ENCODE results near the gene C1D. TPM values are rescaled to one million over a fixed set of nuclear protein-coding genes. Genes with fewer than 3 reads are reported as not detected.

C1D gene
- total and polyA plus RNA-seq, 2 of the 4 experiments (the other 2 are of a cell fraction), result 2.7 to 14.3 TPM

DNA sequence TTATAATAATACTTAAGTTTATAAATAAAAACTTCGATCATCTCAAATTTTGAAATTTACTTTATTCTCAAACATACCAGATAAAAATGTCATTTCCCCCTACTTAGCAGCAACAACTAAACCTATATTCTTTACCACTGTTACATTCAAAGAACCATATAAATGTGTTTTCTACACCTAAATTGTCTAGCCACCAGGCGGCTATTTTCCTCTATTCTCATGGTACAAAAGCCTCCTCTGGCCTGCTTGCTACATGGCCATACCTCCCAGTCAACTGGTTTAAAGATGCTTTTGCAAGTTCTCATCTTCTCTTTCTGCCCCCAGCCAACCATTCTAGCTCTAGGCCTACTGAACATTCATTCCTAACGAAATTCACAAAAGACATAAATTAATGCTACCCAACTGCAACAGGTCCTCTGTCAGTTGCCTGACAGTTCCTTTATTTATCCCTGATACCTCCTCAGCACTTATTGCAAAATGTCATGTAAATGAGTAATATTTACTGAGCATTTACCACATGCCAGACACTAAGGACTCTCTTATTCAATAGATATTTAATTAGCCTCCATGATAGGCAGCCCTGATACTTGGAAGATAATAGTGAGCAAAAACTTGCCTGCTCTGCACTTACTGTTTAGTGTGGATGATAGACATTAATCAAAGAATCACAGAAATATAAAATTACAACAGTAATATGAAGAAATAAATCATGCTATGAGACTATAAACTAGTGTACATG is 5.0 kb downstream of the C1D start:
- Histone ChIP-seq H4K8ac (ENCODE audit: low read depth in 2 of 2, low read length in 2 of 2) (no peak overlapping the region), H3K9me1 (ENCODE audit: insufficient read depth, low read length) (peaks cover 7% of the 10 kb centered on the region; the same call in 1 of the 2 replicates), H3K4me1 (ENCODE audit: control insufficient read depth, insufficient read depth, low read length) (peaks cover 3% of the 10 kb centered on the region), H3K18ac (ENCODE audit: low read depth, low read length) (no peak overlapping the region), H3K4me2 (ENCODE audit: low read depth, low read length) (no peak overlapping the region), H2AK5ac (ENCODE audit: low read depth, low read length) (no peak overlapping the region), H3K27me3 (ENCODE audit: control insufficient read depth, insufficient read depth, low read length) (no peaks in the 10 kb centered on the region), H3K23ac (ENCODE audit: low read depth, low read length) (no peak overlapping the region), H3K27ac (ENCODE audit: insufficient read depth, low read length) (no peak overlapping the region), H4K5ac (ENCODE audit: low read depth, low read length) (no peak overlapping the region), H3K79me1 (ENCODE audit: low read depth in 1 of 2, low read length in 2 of 2) (peaks cover 37 to 74% of the 10 kb centered on the region in 2 experiments), H3K14ac (replicated peaks; ENCODE audit: low read depth, low read length) (no peak overlapping the region), H2BK5ac (ENCODE audit: low read depth, low read length, poor library complexity, severe bottlenecking) (no peak overlapping the region), H2BK15ac (ENCODE audit: low read depth, low read length) (no peak overlapping the region), H3K56ac (ENCODE audit: extremely low read depth, insufficient read depth, low read length) (no peak overlapping the region), H3K36me3 (ENCODE audit: control insufficient read depth, insufficient read depth, low read length) (no peaks in the 10 kb centered on the region), H3K4ac (ENCODE audit: low read depth, low read length) (no peak overlapping the region), H2BK120ac (ENCODE audit: low read depth, low read length) (no peak overlapping the region), H2AK9ac (replicated peaks; ENCODE audit: low read depth, low read length, poor library complexity) (no peak overlapping the region), H4K91ac (ENCODE audit: insufficient read depth, low read depth, low read length) (no peak overlapping the region), H2AFZ (replicated peaks; ENCODE audit: low read length, poor library complexity) (no peak overlapping the region), H3K9ac (ENCODE audit: low read depth, low read length) (no peak overlapping the region), H3K9me3 (ENCODE audit: control insufficient read depth, insufficient read depth, low read length) (no peaks in the 10 kb centered on the region), H2BK20ac (ENCODE audit: low read depth, low read length) (no peak overlapping the region), H4K20me1 (ENCODE audit: insufficient read depth, low read length) (peaks cover 35% of the 10 kb centered on the region), H3K4me3 (ENCODE audit: insufficient read depth, low read depth, low read length) (no peak overlapping the region)
- TF ChIP-seq FOS (IDR thresholded peaks at IDR 0.05; ENCODE audit: low read depth, low read length) (no peak), RAD21 (IDR thresholded peaks at IDR 0.05; ENCODE audit: low read length) (no peak), CEBPB (IDR thresholded peaks at IDR 0.05; ENCODE audit: low read depth, low read length) (no peak), RFX5 (IDR thresholded peaks at IDR 0.05; ENCODE audit: low read depth, low read length) (no peak)
- TF ChIP-seq, protein P1, sequence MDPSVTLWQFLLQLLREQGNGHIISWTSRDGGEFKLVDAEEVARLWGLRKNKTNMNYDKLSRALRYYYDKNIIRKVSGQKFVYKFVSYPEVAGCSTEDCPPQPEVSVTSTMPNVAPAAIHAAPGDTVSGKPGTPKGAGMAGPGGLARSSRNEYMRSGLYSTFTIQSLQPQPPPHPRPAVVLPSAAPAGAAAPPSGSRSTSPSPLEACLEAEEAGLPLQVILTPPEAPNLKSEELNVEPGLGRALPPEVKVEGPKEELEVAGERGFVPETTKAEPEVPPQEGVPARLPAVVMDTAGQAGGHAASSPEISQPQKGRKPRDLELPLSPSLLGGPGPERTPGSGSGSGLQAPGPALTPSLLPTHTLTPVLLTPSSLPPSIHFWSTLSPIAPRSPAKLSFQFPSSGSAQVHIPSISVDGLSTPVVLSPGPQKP (IDR thresholded peaks at IDR 0.05; ENCODE audit: borderline replicate concordance, low read depth, low read length), result no peak
- ATAC-seq (ENCODE audit: low read depth) (no peak), DNase-seq (no peak)
- intact Hi-C loops (cut with micrococcal nuclease) (no loop called here), in situ Hi-C loops (cut with MboI; ENCODE audit: low sequenced_read_pairs) (no loop called here), dilution Hi-C loops (cut with HindIII; ENCODE audit: low sequenced_read_pairs, unreplicated experiment) (no loop called here)
- no TSS peak for BruUV-seq (replicated peaks)
- ChIA-PET POLR2A (ENCODE audit: unreplicated experiment) (no interaction called here), CTCF (no interaction called here)
- 79% methylated on average over 2 of the region's 3 CpGs; no CpG with 5 or more reads in 1 of the 2 experiments for WGBS, 2 experiments (ENCODE audit: extremely low coverage in 2 of 2, insufficient read length in 1 of 2)
